Measurements from ENCODE around the gene CFAP68.
"Not testable (repeated sequence)": the region's sequence is repeated elsewhere in the genome, so short reads cannot be mapped to it uniquely, and the experiment has no call there.

Gene CFAP68

GRCh38 chr11:111918390-111919256, 39.3 kb downstream of the CFAP68 start, which contains the start of gene C11orf52:
TSS of gene C11orf52 (plus strand) at chr11:111918913. CDS start at chr11:111918973, 60 bp downstream.
- DNase-seq = peak; percentile 98

- no peak for DNase-seq
These were observed 41.6 kb downstream of the CFAP68 start for GRCh38 chr11:111920908-111921307.

- DNase-seq = no peak
These were observed 42.3 kb downstream of the CFAP68 start for GRCh38 chr11:111921541-111922230.

GRCh38 chr11:111922803-111923202, 43.5 kb downstream of the CFAP68 start:
- peak; percentile 41 for DNase-seq

- peak; percentile 66 for DNase-seq
These were observed 44.0 kb downstream of the CFAP68 start for GRCh38 chr11:111923351-111923788.

GRCh38 chr11:111923951-111924350, 44.6 kb downstream of the CFAP68 start:
- DNase-seq = peak; percentile 55

- DNase-seq = no peak
These were observed 46.6 kb downstream of the CFAP68 start for GRCh38 chr11:111925953-111926352.

GRCh38 chr11:111926505-111927391, 47.4 kb downstream of the CFAP68 start:
- peak; percentile 100 for DNase-seq

GRCh38 chr11:111930472-111930871, 51.1 kb downstream of the CFAP68 start:
- DNase-seq = no peak

GRCh38 chr11:111932611-111932950, 53.2 kb downstream of the CFAP68 start:
- no peak for DNase-seq

GRCh38 chr11:111933176-111933575, 53.8 kb downstream of the CFAP68 start:
- not testable (repeated sequence) for DNase-seq

- no peak for DNase-seq
These were observed 54.5 kb downstream of the CFAP68 start for GRCh38 chr11:111933872-111934271.

GRCh38 chr11:111934306-111934705, 55.0 kb downstream of the CFAP68 start:
- no peak for DNase-seq

Data from NCI-H69 (cell line).